Epithelial cell of prostate (primary cell): ENCODE data around the gene GNL2.
A peak's percentile ranks its signal among the peaks of the same experiment; 100 is the strongest.
"Not testable (repeated sequence)": the region's sequence is repeated elsewhere in the genome, so short reads cannot be mapped to it uniquely, and the experiment has no call there.

Experiments used
- DNase-seq: peaks from one replicate; pipeline ENCODE4 v3.0.0-alpha.2; 2011; ENCODE audit warnings: low read depth, low spot score
- H3K27ac ChIP-seq: fragments of 450-650 bp; 2 replicates; pipeline ENCODE4 v1.5.1; 2017; ENCODE audit warnings: mild to moderate bottlenecking

Gene GNL2

GRCh38 chr1:37609994-37610393 lies 14.3 kb upstream of the GNL2 start:
- no peak for DNase-seq
- H3K27ac ChIP-seq = no peak overlapping the region

GRCh38 chr1:37609002-37609401 lies 13.3 kb upstream of the GNL2 start:
- no peak for DNase-seq
- no peak overlapping the region for H3K27ac ChIP-seq

- no peak for DNase-seq
- no peak overlapping the region for H3K27ac ChIP-seq
Observed at GRCh38 chr1:37606481-37607263, 10.9 kb upstream of the GNL2 start.

GRCh38 chr1:37605806-37606474 lies 10.2 kb upstream of the GNL2 start:
- no peak for DNase-seq
- no peak overlapping the region for H3K27ac ChIP-seq

GRCh38 chr1:37605061-37605650 lies 9.4 kb upstream of the GNL2 start:
- DNase-seq = no peak
- no peak overlapping the region for H3K27ac ChIP-seq

GRCh38 chr1:37602750-37603694 lies 7.3 kb upstream of the GNL2 start:
- H3K27ac ChIP-seq = no peak overlapping the region
- DNase-seq = no peak

- DNase-seq = no peak
- H3K27ac ChIP-seq = no peak overlapping the region
Observed at GRCh38 chr1:37601441-37601840, 5.7 kb upstream of the GNL2 start.

GRCh38 chr1:37599940-37600339 lies 4.2 kb upstream of the GNL2 start:
- no peak for DNase-seq

GRCh38 chr1:37596182-37596667 lies 488 bp upstream of the GNL2 start:
- no peak for DNase-seq
- no peak overlapping the region for H3K27ac ChIP-seq

More at GRCh38 chr1:37599940-37600339, 4.2 kb upstream of the GNL2 start:
- no peak overlapping the region for H3K27ac ChIP-seq

GRCh38 chr1:37593726-37594125 lies 2.0 kb downstream of the GNL2 start:
- H3K27ac ChIP-seq = no peak overlapping the region
- DNase-seq = no peak

GRCh38 chr1:37588939-37589338 lies 6.8 kb downstream of the GNL2 start:
- no peak overlapping the region for H3K27ac ChIP-seq
- DNase-seq = no peak

- not testable (repeated sequence) for DNase-seq, H3K27ac ChIP-seq
Observed at GRCh38 chr1:37584544-37584943, 11.2 kb downstream of the GNL2 start.

GRCh38 chr1:37575692-37576091 lies 20.0 kb downstream of the GNL2 start:
- DNase-seq = no peak
- peak overlapping the region; percentile 77 for H3K27ac ChIP-seq

GRCh38 chr1:37574834-37575480 lies 20.8 kb downstream of the GNL2 start:
- DNase-seq = no peak
- peak overlapping the region; percentile 77 for H3K27ac ChIP-seq

GRCh38 chr1:37570528-37571334 lies 25.0 kb downstream of the GNL2 start:
- no peak for DNase-seq
- no peak overlapping the region for H3K27ac ChIP-seq

GRCh38 chr1:37567023-37567422 lies 28.7 kb downstream of the GNL2 start:
- DNase-seq = no peak
- H3K27ac ChIP-seq = no peak overlapping the region

- H3K27ac ChIP-seq = no peak overlapping the region
- no peak for DNase-seq
Observed at GRCh38 chr1:37564892-37565291, 30.8 kb downstream of the GNL2 start.

- peak overlapping the region; percentile 33 for H3K27ac ChIP-seq
- no peak for DNase-seq
Observed at GRCh38 chr1:37562984-37563383, 32.8 kb downstream of the GNL2 start.
